CD8-positive, alpha-beta memory T cell (primary cell): ENCODE results near the gene EPS8L3. TPM values are rescaled to one million over a fixed set of nuclear protein-coding genes. Genes with fewer than 3 reads are reported as not detected.
A peak's percentile ranks its signal among the peaks of the same experiment; 100 is the strongest.

Experiments used
- CTCF ChIA-PET: fragments of 350-600 bp; sonication (Branson Sonifier 250); formaldehyde crosslinking; loops from one replicate; lab custom pipeline; 2021; ENCODE audit warnings: antibody characterized with exemption; lab: Charles Lee
- POLR2A ChIA-PET: fragments of 350-600 bp; sonication (Branson Sonifier 250); formaldehyde crosslinking; loops from one replicate; lab custom pipeline; 2021; ENCODE audit warnings: antibody characterized with exemption; lab: Charles Lee
- DNase-seq, 5 donors: peaks; one replicate each; pipeline versions ENCODE4 v3.0.0 to v3.0.0-alpha.2; 2020 to 2022; ENCODE audit warnings: mixed read lengths in 1 of 5
- H3K27ac ChIP-seq: one replicate; pipeline ENCODE4 v1.7.0; 2013; ENCODE audit warnings: low read depth, mild to moderate bottlenecking, low read length, moderate library complexity
- H3K27me3 ChIP-seq: 2 replicates; pipeline ENCODE4 v1.7.0; 2013; ENCODE audit warnings: low read length, mild to moderate bottlenecking; ENCODE audit not compliant: insufficient read depth, poor library complexity, severe bottlenecking
- H3K36me3 ChIP-seq: 2 replicates; pipeline ENCODE4 v1.7.0; 2013; ENCODE audit warnings: mild to moderate bottlenecking, low read length, moderate library complexity; ENCODE audit not compliant: insufficient read depth
- H3K4me1 ChIP-seq: 2 replicates; pipeline ENCODE4 v1.7.0; 2013; ENCODE audit warnings: mild to moderate bottlenecking, low read length, moderate library complexity; ENCODE audit not compliant: insufficient read depth
- H3K4me3 ChIP-seq: 2 replicates; pipeline ENCODE4 v1.7.0; 2013; ENCODE audit warnings: mild to moderate bottlenecking, low read length
- H3K9me3 ChIP-seq: 2 replicates; pipeline ENCODE4 v1.7.0; 2013; ENCODE audit warnings: mild to moderate bottlenecking, low read length
- H3K27ac Mint-ChIP-seq, 8 donors: one replicate each; pipeline ENCODE4 v1.8.0; 2020 to 2021; ENCODE audit warnings: mixed read lengths in 8 of 8, mild to moderate bottlenecking in 6 of 8, inconsistent platforms in 3 of 8, moderate library complexity in 3 of 8
- H3K27me3 Mint-ChIP-seq, 2 donors: one replicate each; pipeline ENCODE4 v1.8.0; 2020 to 2021; ENCODE audit warnings: mixed read lengths in 2 of 2, mild to moderate bottlenecking in 1 of 2, moderate library complexity in 1 of 2
- H3K36me3 Mint-ChIP-seq, 3 donors: one replicate each; pipeline ENCODE4 v1.8.0; 2020 to 2021; ENCODE audit warnings: mixed read lengths in 3 of 3, inconsistent platforms in 1 of 3, mild to moderate bottlenecking in 1 of 3
- H3K4me1 Mint-ChIP-seq, 3 donors: one replicate each; pipeline ENCODE4 v1.8.0; 2020 to 2021; ENCODE audit warnings: mixed read lengths in 3 of 3, inconsistent platforms in 1 of 3, mild to moderate bottlenecking in 1 of 3
- H3K4me3 Mint-ChIP-seq, 7 donors: one replicate each; pipeline ENCODE4 v1.8.0; 2020 to 2021; ENCODE audit warnings: mixed read lengths in 7 of 7, mild to moderate bottlenecking in 6 of 7, moderate library complexity in 4 of 7, inconsistent platforms in 2 of 7
- H3K9me3 Mint-ChIP-seq, 5 donors: one replicate each; pipeline ENCODE4 v1.8.0; 2020 to 2022; ENCODE audit warnings: mixed read lengths in 5 of 5, mild to moderate bottlenecking in 3 of 5, moderate library complexity in 2 of 5, inconsistent platforms in 1 of 5
- polyA plus RNA-seq: library from polyadenylated mRNA; unstranded; fragments of 300-500 nt; fragmentation: Illumina TruSeq; gene quantifications from one replicate; pipeline ENCODE4 v1.2.3, GENCODE V29; 2021
- total RNA-seq, 2 experiments: library from RNA; stranded (reverse); gene quantifications; one replicate each; pipeline ENCODE4 v1.2.3, GENCODE V29; 2021

The EPS8L3 gene
- total and polyA plus RNA-seq, 3 experiments from 2014 or later: not detected

- ChIA-PET CTCF (interaction anchor here (2.3 to 27.0 kb wide), 3 partner anchors 10 to 196 kb away, joined by 7 to 520 read pairs (median 17); partner anchors contain the start of gene AHCYL1), POLR2A (no interaction called here)
- Histone ChIP-seq H3K36me3 (no peaks in the 10 kb centered on the region), H3K4me3 (no peak overlapping the region), H3K27ac (no peak overlapping the region), H3K4me1 (peaks cover 41% of the 10 kb centered on the region), H3K9me3 (no peaks in the 10 kb centered on the region), H3K27me3 (no peaks in the 10 kb centered on the region)
- H3K27me3 Mint-ChIP-seq: peaks cover 0 to 2% of the 10 kb centered on the region in 2 donors
- peak overlapping the region in 2 of 8 donors; percentile 40 to 60 for H3K27ac Mint-ChIP-seq
- peak in 1 of 5 donors; percentile 10 for DNase-seq
- no peaks in the 10 kb centered on the region for H3K9me3 Mint-ChIP-seq
- H3K4me3 Mint-ChIP-seq: no peak overlapping the region
- no peaks in the 10 kb centered on the region for H3K36me3 Mint-ChIP-seq
- peaks cover 28 to 44% (median 28%) of the 10 kb centered on the region in 3 donors for H3K4me1 Mint-ChIP-seq
These were observed 23.6 kb upstream of the EPS8L3 start for GRCh38 chr1:109787211-109787844.

DNA sequence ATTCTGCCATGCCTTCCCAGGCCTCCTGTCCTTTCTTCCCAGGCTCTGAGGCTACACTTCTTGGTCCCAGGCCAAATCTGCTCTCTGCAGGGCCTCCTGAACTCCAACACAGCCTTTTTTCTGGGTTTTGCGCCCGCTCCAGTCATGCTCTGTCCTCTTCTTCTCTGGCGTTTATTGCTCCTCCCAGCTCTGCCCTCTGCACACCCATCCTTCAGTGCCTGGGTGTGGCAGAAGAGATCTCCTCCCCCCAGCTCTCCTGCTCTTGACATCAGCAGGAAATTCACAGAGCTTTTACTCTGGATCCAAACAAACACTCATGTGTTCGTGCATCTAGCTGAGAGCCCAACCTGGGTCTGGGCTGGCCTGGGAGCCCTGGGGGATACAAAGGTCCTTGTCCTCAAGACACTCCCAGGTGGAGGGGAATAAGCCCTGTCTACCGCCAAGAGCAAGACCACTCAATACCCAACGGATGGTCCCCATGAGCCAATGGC lies 22.9 kb upstream of the EPS8L3 start:
- Histone ChIP-seq H3K36me3 (no peaks in the 10 kb centered on the region), H3K27ac (no peak overlapping the region), H3K4me1 (peaks cover 34% of the 10 kb centered on the region), H3K4me3 (no peak overlapping the region), H3K27me3 (no peaks in the 10 kb centered on the region), H3K9me3 (no peaks in the 10 kb centered on the region)
- Mint-ChIP-seq H3K4me3 (no peak overlapping the region), H3K4me1 (peaks cover 26 to 38% (median 28%) of the 10 kb centered on the region in 3 donors), H3K9me3 (no peaks in the 10 kb centered on the region), H3K36me3 (no peaks in the 10 kb centered on the region), H3K27me3 (peaks cover 0 to 2% of the 10 kb centered on the region in 2 donors), H3K27ac (peak overlapping the region in 1 of 8 donors; percentile 90)
- ChIA-PET CTCF (interaction anchor here (1.3 to 27.0 kb wide), 4 partner anchors 10 to 273 kb away, joined by 5 to 520 read pairs (median 12); partner anchors contain the start of gene AHCYL1), POLR2A (no interaction called here)
- DNase-seq: peak in 1 of 5 donors; percentile 19

- H3K27me3 ChIP-seq: no peaks in the 10 kb centered on the region
- H3K27ac ChIP-seq: no peak overlapping the region
- Mint-ChIP-seq H3K4me1 (peaks cover 21 to 33% (median 23%) of the 10 kb centered on the region in 3 donors), H3K4me3 (no peak overlapping the region), H3K36me3 (no peaks in the 10 kb centered on the region), H3K27ac (no peak overlapping the region), H3K27me3 (peaks cover 0 to 2% of the 10 kb centered on the region in 2 donors), H3K9me3 (no peaks in the 10 kb centered on the region)
- POLR2A ChIA-PET: no interaction called here
- H3K4me1 ChIP-seq: peaks cover 29% of the 10 kb centered on the region
- no peaks in the 10 kb centered on the region for H3K36me3 ChIP-seq
- no peak overlapping the region for H3K4me3 ChIP-seq
- H3K9me3 ChIP-seq: peaks cover under 1% of the 10 kb centered on the region
- CTCF ChIA-PET: interaction anchor here (0.8 to 27.0 kb wide), 4 partner anchors 9 to 323 kb away, joined by 3 to 520 read pairs (median 11); partner anchors contain the start of gene AHCYL1
- DNase-seq: peak in 1 of 5 donors; percentile 8
These were observed 22.4 kb upstream of the EPS8L3 start for GRCh38 chr1:109786112-109786480.

- peaks cover 0 to 4% (median 0%) of the 10 kb centered on the region in 5 donors for H3K9me3 Mint-ChIP-seq
- peaks cover 24% of the 10 kb centered on the region for H3K4me1 ChIP-seq
- H3K36me3 ChIP-seq: no peaks in the 10 kb centered on the region
- no peak overlapping the region for H3K4me3 Mint-ChIP-seq
- peaks cover 16 to 28% (median 18%) of the 10 kb centered on the region in 3 donors for H3K4me1 Mint-ChIP-seq
- H3K4me3 ChIP-seq: no peak overlapping the region
- peaks cover 0 to 2% of the 10 kb centered on the region in 2 donors for H3K27me3 Mint-ChIP-seq
- ChIA-PET CTCF (interaction anchor here (0.8 to 27.0 kb wide), 4 partner anchors 9 to 324 kb away, joined by 3 to 520 read pairs (median 11); partner anchors contain the start of gene AHCYL1), POLR2A (interaction anchor here (0.6 kb wide), 1 partner anchor 53 kb away, joined by 3 read pairs; no protein-coding TSS in a partner anchor)
- peak overlapping the region in 2 of 8 donors; percentile 54 to 62 for H3K27ac Mint-ChIP-seq
- H3K9me3 ChIP-seq: peaks cover 5% of the 10 kb centered on the region
- peak in 1 of 5 donors; percentile 19 for DNase-seq
- no peaks in the 10 kb centered on the region for H3K27me3 ChIP-seq
- H3K36me3 Mint-ChIP-seq: no peaks in the 10 kb centered on the region
- no peak overlapping the region for H3K27ac ChIP-seq
These were observed 21.9 kb upstream of the EPS8L3 start for GRCh38 chr1:109785446-109786111.

DNA sequence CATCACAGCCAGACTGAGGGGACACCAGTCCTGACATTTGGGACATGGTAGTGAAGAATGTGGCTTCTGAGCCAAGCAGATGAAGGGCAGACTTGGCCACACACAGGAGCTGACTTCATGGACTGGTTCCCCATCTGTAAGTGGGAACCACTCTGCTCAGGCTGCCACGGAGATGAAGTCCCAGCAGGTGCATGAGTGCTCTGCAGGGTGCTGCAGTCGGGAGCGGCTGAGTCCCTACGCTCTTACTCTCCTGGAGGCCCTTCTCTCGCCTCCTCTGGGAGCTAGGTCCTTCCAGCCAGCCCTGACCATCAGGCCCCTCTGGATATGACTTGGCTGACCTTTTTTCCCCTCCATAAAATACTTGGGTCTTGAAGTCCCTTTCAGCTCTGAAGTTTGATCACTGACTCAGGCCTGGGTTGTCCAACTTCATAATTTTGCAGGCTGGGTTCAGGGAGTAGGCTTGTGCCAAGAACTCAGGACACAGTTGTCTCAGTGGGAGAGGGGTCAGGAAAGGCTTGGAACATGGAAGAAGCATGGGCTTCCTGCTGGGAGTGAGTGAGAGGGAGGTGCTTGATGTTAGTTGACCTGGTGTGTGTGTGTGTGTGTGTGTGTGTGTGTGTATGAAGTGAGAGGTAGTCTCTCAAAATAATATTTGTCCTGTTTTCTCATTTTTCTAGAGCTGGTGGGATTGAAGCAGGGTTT lies 21.0 kb upstream of the EPS8L3 start:
- H3K27me3 ChIP-seq: no peaks in the 10 kb centered on the region
- ChIA-PET POLR2A (interaction anchor here (0.6 kb wide), 1 partner anchor 54 kb away, joined by 3 read pairs; no protein-coding TSS in a partner anchor), CTCF (interaction anchor here (1.7 to 27.0 kb wide), 2 partner anchors 10 to 198 kb away, joined by 7 to 520 read pairs; partner anchors contain the start of gene AHCYL1)
- no peak overlapping the region for H3K4me3 ChIP-seq
- H3K27ac Mint-ChIP-seq: peak overlapping the region in 5 of 8 donors; percentile 19 to 77 (median 62)
- no peaks in the 10 kb centered on the region for H3K36me3 ChIP-seq
- H3K9me3 ChIP-seq: peaks cover 5% of the 10 kb centered on the region
- H3K36me3 Mint-ChIP-seq: no peaks in the 10 kb centered on the region
- H3K4me3 Mint-ChIP-seq: no peak overlapping the region
- H3K27me3 Mint-ChIP-seq: peaks cover 0 to 2% of the 10 kb centered on the region in 2 donors
- H3K9me3 Mint-ChIP-seq: peaks cover 0 to 7% (median 0%) of the 10 kb centered on the region in 5 donors
- DNase-seq: no peak
- H3K4me1 ChIP-seq: peaks cover 15% of the 10 kb centered on the region
- H3K4me1 Mint-ChIP-seq: peaks cover 7 to 19% (median 12%) of the 10 kb centered on the region in 3 donors
- no peak overlapping the region for H3K27ac ChIP-seq

DNA sequence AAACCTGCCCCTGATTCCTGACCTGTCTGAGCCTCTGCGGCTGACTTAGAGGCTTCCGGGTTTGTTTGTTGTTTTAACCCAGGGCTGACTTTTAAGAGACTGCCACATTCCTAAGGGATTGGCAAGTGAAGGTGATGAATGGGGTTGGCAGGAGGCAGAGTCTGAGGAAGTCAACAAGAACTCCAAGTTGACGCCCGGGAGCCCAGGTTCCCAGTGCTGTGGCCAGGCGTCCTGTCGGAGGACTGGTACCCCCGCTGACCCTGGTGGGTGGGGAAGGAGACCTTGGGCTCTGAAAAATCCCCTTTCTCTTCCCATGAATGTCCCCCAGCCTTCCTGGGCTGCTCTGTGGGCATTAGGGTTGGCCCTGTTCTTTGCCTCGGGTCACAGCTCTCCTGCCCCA lies 19.7 kb upstream of the EPS8L3 start:
- peaks cover 0 to 7% (median 0%) of the 10 kb centered on the region in 5 donors for H3K9me3 Mint-ChIP-seq
- POLR2A ChIA-PET: no interaction called here

DNA sequence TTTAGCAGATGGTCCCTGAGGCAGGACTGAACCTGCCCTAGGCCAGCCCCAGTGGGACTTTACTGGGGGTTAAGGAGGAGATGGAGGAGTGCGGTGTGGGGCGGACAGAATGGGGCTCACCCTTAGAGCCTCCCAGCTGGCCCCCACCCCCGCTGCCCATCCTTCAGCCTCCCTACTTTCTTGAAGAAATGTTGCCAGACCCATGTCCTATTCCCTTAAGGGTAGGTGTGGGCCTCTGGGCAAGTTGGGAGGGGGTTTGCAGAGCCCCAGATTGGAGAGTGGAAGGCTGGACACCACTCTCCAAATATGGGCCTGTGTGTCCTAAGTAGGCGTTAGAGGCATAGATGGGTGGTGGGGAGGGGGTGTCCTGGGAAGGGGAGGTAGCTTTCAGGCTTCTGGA lies 19.2 kb upstream of the EPS8L3 start:
- no peak for DNase-seq
- H3K4me1 ChIP-seq: no peaks in the 10 kb centered on the region
- no peaks in the 10 kb centered on the region for H3K36me3 Mint-ChIP-seq
- ChIA-PET POLR2A (no interaction called here), CTCF (interaction anchor here (3.4 to 27.0 kb wide), 2 partner anchors 8 to 200 kb away, joined by 20 to 520 read pairs; partner anchors contain the start of gene AHCYL1)
- no peak overlapping the region for H3K4me3 Mint-ChIP-seq
- peaks cover 0 to 2% (median 2%) of the 10 kb centered on the region in 3 donors for H3K4me1 Mint-ChIP-seq
- H3K27me3 Mint-ChIP-seq: peaks cover 0 to 2% of the 10 kb centered on the region in 2 donors
- no peaks in the 10 kb centered on the region for H3K27me3 ChIP-seq
- no peak overlapping the region for H3K4me3 ChIP-seq
- no peaks in the 10 kb centered on the region for H3K36me3 ChIP-seq
- peaks cover 0 to 7% (median 0%) of the 10 kb centered on the region in 5 donors for H3K9me3 Mint-ChIP-seq
- H3K27ac ChIP-seq: no peak overlapping the region
- peaks cover 5% of the 10 kb centered on the region for H3K9me3 ChIP-seq
- H3K27ac Mint-ChIP-seq: no peak overlapping the region

More for the DNA sequence above, 19.7 kb upstream of the EPS8L3 start:
- Histone ChIP-seq H3K36me3 (no peaks in the 10 kb centered on the region), H3K4me3 (no peak overlapping the region), H3K9me3 (peaks cover 5% of the 10 kb centered on the region), H3K4me1 (peaks cover 3% of the 10 kb centered on the region), H3K27ac (no peak overlapping the region), H3K27me3 (no peaks in the 10 kb centered on the region)
- Mint-ChIP-seq H3K27me3 (peaks cover 0 to 2% of the 10 kb centered on the region in 2 donors), H3K4me1 (peaks cover 0 to 6% (median 5%) of the 10 kb centered on the region in 3 donors), H3K4me3 (no peak overlapping the region), H3K36me3 (no peaks in the 10 kb centered on the region), H3K27ac (peak overlapping the region in 1 of 8 donors; percentile 47)
- DNase-seq: no peak
- CTCF ChIA-PET: interaction anchor here (1.7 to 27.0 kb wide), 2 partner anchors 9 to 199 kb away, joined by 7 to 520 read pairs; partner anchors contain the start of gene AHCYL1
